A375 (cell line): Measurements from ENCODE around the gene MMRN2. TPM values are rescaled to one million over a fixed set of nuclear protein-coding genes. Genes with fewer than 3 reads are reported as not detected.

Source experiments
- small RNA-seq: library from RNA; depleted of rRNA; stranded (forward); fragments of <200 nt; gene quantifications from one replicate; pipeline ENCODE3, GENCODE V24; 2014
- total RNA-seq: library from RNA; depleted of rRNA; stranded (reverse); fragments of >200 nt; shearing (Covaris generic); gene quantifications from 2 replicates; pipeline ENCODE4 v1.2.3, GENCODE V29; 2014; rRNA removed

The MMRN2 gene, protein sequence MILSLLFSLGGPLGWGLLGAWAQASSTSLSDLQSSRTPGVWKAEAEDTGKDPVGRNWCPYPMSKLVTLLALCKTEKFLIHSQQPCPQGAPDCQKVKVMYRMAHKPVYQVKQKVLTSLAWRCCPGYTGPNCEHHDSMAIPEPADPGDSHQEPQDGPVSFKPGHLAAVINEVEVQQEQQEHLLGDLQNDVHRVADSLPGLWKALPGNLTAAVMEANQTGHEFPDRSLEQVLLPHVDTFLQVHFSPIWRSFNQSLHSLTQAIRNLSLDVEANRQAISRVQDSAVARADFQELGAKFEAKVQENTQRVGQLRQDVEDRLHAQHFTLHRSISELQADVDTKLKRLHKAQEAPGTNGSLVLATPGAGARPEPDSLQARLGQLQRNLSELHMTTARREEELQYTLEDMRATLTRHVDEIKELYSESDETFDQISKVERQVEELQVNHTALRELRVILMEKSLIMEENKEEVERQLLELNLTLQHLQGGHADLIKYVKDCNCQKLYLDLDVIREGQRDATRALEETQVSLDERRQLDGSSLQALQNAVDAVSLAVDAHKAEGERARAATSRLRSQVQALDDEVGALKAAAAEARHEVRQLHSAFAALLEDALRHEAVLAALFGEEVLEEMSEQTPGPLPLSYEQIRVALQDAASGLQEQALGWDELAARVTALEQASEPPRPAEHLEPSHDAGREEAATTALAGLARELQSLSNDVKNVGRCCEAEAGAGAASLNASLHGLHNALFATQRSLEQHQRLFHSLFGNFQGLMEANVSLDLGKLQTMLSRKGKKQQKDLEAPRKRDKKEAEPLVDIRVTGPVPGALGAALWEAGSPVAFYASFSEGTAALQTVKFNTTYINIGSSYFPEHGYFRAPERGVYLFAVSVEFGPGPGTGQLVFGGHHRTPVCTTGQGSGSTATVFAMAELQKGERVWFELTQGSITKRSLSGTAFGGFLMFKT
- total RNA-seq, result 4.1 and 6.3 TPM in 2 replicates

DNA sequence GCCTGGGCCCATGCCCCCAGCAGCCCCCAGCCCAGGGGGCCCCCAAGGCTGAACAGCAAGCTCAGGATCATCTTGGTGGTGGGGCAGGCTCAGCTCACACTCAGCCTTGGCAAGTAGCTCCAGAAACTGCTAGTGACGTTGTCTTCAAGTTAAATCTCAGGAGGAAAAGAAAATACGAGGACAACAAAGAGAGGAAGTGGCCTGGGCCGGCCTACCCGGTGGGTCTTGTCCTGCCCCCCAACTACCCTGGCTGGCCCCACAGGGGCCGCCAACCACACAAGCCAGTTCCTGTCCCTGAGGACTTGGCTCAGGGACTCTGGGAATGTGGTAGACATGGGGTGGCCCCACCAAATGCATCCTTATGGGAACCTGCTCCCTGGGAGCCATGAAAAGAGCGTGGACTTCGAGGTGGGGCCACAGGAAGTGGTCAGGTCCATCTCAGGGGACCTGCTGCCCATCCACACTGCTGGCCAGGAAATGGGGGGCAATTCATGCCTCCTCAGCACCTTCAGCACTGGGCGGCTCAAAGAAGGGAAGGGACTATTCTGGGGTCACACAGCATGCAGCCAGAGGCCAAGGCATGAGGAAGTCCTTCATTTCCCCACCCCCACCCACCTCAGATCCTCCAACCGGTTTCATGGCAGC is at the start of gene MMRN2:
TSS of gene MMRN2 (minus strand) at position 145 of the 645 bp plus-strand sequence. CDS start at position 71, 74 bp downstream.

DNA sequence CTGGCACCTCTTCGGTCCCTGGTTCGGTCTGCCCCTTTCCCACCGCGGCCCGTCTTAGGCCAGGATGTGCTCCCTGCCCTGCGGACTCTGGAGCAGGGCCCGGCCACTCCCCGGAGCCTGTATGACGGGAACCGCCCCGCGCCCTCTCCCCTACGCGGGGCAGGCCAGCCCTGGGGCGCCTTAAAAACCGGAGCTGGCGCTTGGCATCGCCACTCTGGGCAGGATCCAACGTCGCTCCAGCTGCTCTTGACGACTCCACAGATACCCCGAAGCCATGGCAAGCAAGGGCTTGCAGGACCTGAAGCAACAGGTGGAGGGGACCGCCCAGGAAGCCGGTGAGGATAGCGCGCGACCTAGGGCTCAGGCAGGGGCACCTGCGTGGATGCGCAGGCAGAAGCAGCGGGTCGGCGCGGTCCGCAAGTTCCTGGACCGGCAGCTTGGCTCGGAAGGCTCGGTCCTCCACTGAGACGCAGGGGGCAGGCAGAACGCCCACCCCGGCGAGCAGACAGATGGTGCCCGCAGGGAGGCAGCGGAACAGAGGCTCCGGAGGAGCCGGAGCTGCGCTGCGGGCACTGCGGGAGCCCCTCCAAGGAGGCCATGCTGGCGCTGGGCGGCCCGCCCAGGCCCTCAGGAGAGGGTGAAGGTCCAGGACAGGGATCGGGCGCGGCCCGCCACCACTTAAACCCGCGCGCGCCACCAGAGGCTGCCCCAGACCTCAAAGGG is 11.0 kb upstream of the MMRN2 start, which contains the start of gene ADIRF:
TSS of gene ADIRF (plus strand) at position 212 of the 723 bp plus-strand sequence. CDS start at position 275, 63 bp downstream.

DNA sequence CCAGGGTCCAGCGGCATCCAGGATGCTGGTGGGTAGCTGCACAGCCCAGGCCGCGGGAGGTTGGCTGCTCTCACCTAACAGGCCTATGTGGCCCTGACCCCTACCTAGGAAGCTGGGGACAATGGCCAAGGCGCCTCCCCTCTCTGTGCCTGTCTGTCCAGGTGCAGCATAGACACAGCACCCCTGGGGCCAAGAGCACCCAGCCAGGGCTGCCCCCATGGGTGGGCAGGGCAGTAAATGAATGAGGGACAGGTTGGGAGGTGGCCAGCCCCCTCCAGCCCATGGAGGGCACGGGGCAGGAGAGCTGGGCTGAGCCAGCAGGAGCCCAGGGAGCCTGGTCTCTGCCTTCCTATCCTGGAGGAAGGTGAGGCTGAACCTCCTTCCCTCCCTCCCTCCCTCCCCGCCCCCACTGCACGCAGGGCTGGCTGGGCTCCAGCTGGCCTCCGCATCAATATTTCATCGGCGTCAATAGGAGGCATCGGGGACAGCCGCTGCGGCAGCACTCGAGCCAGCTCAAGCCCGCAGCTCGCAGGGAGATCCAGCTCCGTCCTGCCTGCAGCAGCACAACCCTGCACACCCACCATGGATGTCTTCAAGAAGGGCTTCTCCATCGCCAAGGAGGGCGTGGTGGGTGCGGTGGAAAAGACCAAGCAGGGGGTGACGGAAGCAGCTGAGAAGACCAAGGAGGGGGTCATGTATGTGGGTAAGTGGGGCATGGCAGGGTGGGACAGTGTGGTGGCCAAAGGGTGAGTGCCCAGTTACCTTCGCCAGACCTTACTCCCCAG is 893 bp upstream of the MMRN2 start, which contains the start of gene SNCG:
TSS of gene SNCG (plus strand) at position 484 of the 785 bp plus-strand sequence. CDS start at position 583, 99 bp downstream.

Small RNA genes lying within 50 kb of the gene (small RNA-seq; reads per million reads assigned to genes)
- not detected for gene BMS1P3
- gene RNU1-19P, result not detected

Other genes starting within 250 kb of the MMRN2 start
- 18.3 and 20.4 TPM in 2 replicates for gene BMPR1A, start 201.0 kb downstream of the MMRN2 start, total RNA-seq
- gene SNCG, start 984 bp upstream of the MMRN2 start, total RNA-seq, result 8.7 and 10.8 TPM in 2 replicates
- gene ADIRF, start 10.9 kb upstream of the MMRN2 start, total RNA-seq, result 0.56 and 0.64 TPM in 2 replicates
- gene FAM25A, start 62.7 kb upstream of the MMRN2 start, total RNA-seq, result not detected in 2 replicates
- 152 and 163 TPM in 2 replicates for gene GLUD1, start 137.2 kb upstream of the MMRN2 start, total RNA-seq
- gene SHLD2, start 137.6 kb upstream of the MMRN2 start, total RNA-seq, result 26.0 and 28.5 TPM in 2 replicates